ENCODE results near the gene MYBBP1A. TPM values are rescaled to one million over a fixed set of nuclear protein-coding genes. Genes with fewer than 3 reads are reported as not detected.

MYBBP1A gene
- polyA plus RNA-seq, 2 donors: 32.6 to 44.8 TPM

GRCh38 chr17:4548061-4548461 is 7.1 kb downstream of the MYBBP1A start:
- Histone ChIP-seq H3K27me3 (ENCODE audit: control insufficient read depth in 1 of 2, insufficient read depth in 2 of 2, low read length in 2 of 2) (no peaks in the 10 kb centered on the region), H3K36me3 (ENCODE audit: control insufficient read depth in 2 of 2, insufficient read depth in 2 of 2, low read length in 1 of 2) (peaks cover 27 to 75% of the 10 kb centered on the region in 2 donors)
- 89 to 93% methylated on average over 18 of the region's 18 CpGs for WGBS, 2 donors

GRCh38 chr17:4547118-4547906 is 7.9 kb downstream of the MYBBP1A start:
- no peaks in the 10 kb centered on the region for H3K27me3 ChIP-seq (ENCODE audit: control insufficient read depth in 1 of 2, insufficient read depth in 2 of 2, low read length in 2 of 2)
- H3K9me3 ChIP-seq (ENCODE audit: control insufficient read depth in 2 of 2, insufficient read depth in 1 of 2, low read depth in 1 of 2, low read length in 1 of 2): no peaks in the 10 kb centered on the region
- H3K4me1 ChIP-seq (ENCODE audit: control insufficient read depth in 2 of 2, insufficient read depth in 2 of 2, low read length in 1 of 2): no peaks in the 10 kb centered on the region
- peaks cover 25 to 78% of the 10 kb centered on the region in 2 donors for H3K36me3 ChIP-seq (ENCODE audit: control insufficient read depth in 2 of 2, insufficient read depth in 2 of 2, low read length in 1 of 2)
- no peak overlapping the region for H3K27ac ChIP-seq (ENCODE audit: low read depth in 2 of 2, low read length in 1 of 2)
- H3K4me3 ChIP-seq (ENCODE audit: low read depth in 1 of 2, low read length in 2 of 2): no peak overlapping the region
- 86 to 89% methylated on average over 17 of the region's 17 CpGs for WGBS, 2 donors

More at GRCh38 chr17:4548061-4548461, 7.1 kb downstream of the MYBBP1A start:
- H3K9me3 ChIP-seq (ENCODE audit: control insufficient read depth in 2 of 2, insufficient read depth in 1 of 2, low read depth in 1 of 2, low read length in 1 of 2): no peaks in the 10 kb centered on the region
- H3K4me3 ChIP-seq (ENCODE audit: low read depth in 1 of 2, low read length in 2 of 2): no peak overlapping the region
- H3K4me1 ChIP-seq (ENCODE audit: control insufficient read depth in 2 of 2, insufficient read depth in 2 of 2, low read length in 1 of 2): no peaks in the 10 kb centered on the region
- H3K27ac ChIP-seq (ENCODE audit: low read depth in 2 of 2, low read length in 1 of 2): no peak overlapping the region

- Histone ChIP-seq H3K27me3 (ENCODE audit: control insufficient read depth in 1 of 2, insufficient read depth in 2 of 2, low read length in 2 of 2) (no peaks in the 10 kb centered on the region), H3K4me3 (ENCODE audit: low read depth in 1 of 2, low read length in 2 of 2) (no peak overlapping the region), H3K9me3 (ENCODE audit: control insufficient read depth in 2 of 2, insufficient read depth in 1 of 2, low read depth in 1 of 2, low read length in 1 of 2) (no peaks in the 10 kb centered on the region), H3K36me3 (ENCODE audit: control insufficient read depth in 2 of 2, insufficient read depth in 2 of 2, low read length in 1 of 2) (peaks cover 21 to 79% of the 10 kb centered on the region in 2 donors), H3K27ac (ENCODE audit: low read depth in 2 of 2, low read length in 1 of 2) (no peak overlapping the region), H3K4me1 (ENCODE audit: control insufficient read depth in 2 of 2, insufficient read depth in 2 of 2, low read length in 1 of 2) (no peaks in the 10 kb centered on the region)
- 90 to 91% methylated on average over 32 of the region's 32 CpGs for WGBS, 2 donors
Observed at GRCh38 chr17:4545217-4545951, 9.8 kb downstream of the MYBBP1A start.

GRCh38 chr17:4544951-4545216 is 10.3 kb downstream of the MYBBP1A start:
- WGBS, 2 donors: 90 to 93% methylated on average over 17 to 18 of the region's 18 CpGs
- no peak overlapping the region for H3K27ac ChIP-seq (ENCODE audit: low read depth in 2 of 2, low read length in 1 of 2)
- peaks cover 20 to 79% of the 10 kb centered on the region in 2 donors for H3K36me3 ChIP-seq (ENCODE audit: control insufficient read depth in 2 of 2, insufficient read depth in 2 of 2, low read length in 1 of 2)
- no peak overlapping the region for H3K4me3 ChIP-seq (ENCODE audit: low read depth in 1 of 2, low read length in 2 of 2)
- no peaks in the 10 kb centered on the region for H3K27me3 ChIP-seq (ENCODE audit: control insufficient read depth in 1 of 2, insufficient read depth in 2 of 2, low read length in 2 of 2)
- no peaks in the 10 kb centered on the region for H3K4me1 ChIP-seq (ENCODE audit: control insufficient read depth in 2 of 2, insufficient read depth in 2 of 2, low read length in 1 of 2)
- no peaks in the 10 kb centered on the region for H3K9me3 ChIP-seq (ENCODE audit: control insufficient read depth in 2 of 2, insufficient read depth in 1 of 2, low read depth in 1 of 2, low read length in 1 of 2)

GRCh38 chr17:4544135-4544950 is 10.8 kb downstream of the MYBBP1A start:
- no peaks in the 10 kb centered on the region for H3K27me3 ChIP-seq (ENCODE audit: control insufficient read depth in 1 of 2, insufficient read depth in 2 of 2, low read length in 2 of 2)
- WGBS, 2 donors: 91% methylated on average over 31 to 37 of the region's 37 CpGs
- no peaks in the 10 kb centered on the region for H3K4me1 ChIP-seq (ENCODE audit: control insufficient read depth in 2 of 2, insufficient read depth in 2 of 2, low read length in 1 of 2)
- H3K4me3 ChIP-seq (ENCODE audit: low read depth in 1 of 2, low read length in 2 of 2): no peak overlapping the region
- H3K36me3 ChIP-seq (ENCODE audit: control insufficient read depth in 2 of 2, insufficient read depth in 2 of 2, low read length in 1 of 2): peaks cover 18 to 81% of the 10 kb centered on the region in 2 donors
- no peak overlapping the region for H3K27ac ChIP-seq (ENCODE audit: low read depth in 2 of 2, low read length in 1 of 2)
- H3K9me3 ChIP-seq (ENCODE audit: control insufficient read depth in 2 of 2, insufficient read depth in 1 of 2, low read depth in 1 of 2, low read length in 1 of 2): no peaks in the 10 kb centered on the region

GRCh38 chr17:4543557-4544026 is 11.6 kb downstream of the MYBBP1A start:
- Histone ChIP-seq H3K9me3 (ENCODE audit: control insufficient read depth in 2 of 2, insufficient read depth in 1 of 2, low read depth in 1 of 2, low read length in 1 of 2) (no peaks in the 10 kb centered on the region), H3K27me3 (ENCODE audit: control insufficient read depth in 1 of 2, insufficient read depth in 2 of 2, low read length in 2 of 2) (no peaks in the 10 kb centered on the region), H3K4me1 (ENCODE audit: control insufficient read depth in 2 of 2, insufficient read depth in 2 of 2, low read length in 1 of 2) (no peaks in the 10 kb centered on the region), H3K4me3 (ENCODE audit: low read depth in 1 of 2, low read length in 2 of 2) (no peak overlapping the region), H3K36me3 (ENCODE audit: control insufficient read depth in 2 of 2, insufficient read depth in 2 of 2, low read length in 1 of 2) (peaks cover 14 to 78% of the 10 kb centered on the region in 2 donors), H3K27ac (ENCODE audit: low read depth in 2 of 2, low read length in 1 of 2) (no peak overlapping the region)
- WGBS, 2 donors: 67 to 72% methylated on average over 19 of the region's 19 CpGs

- no peaks in the 10 kb centered on the region for H3K9me3 ChIP-seq (ENCODE audit: control insufficient read depth in 2 of 2, insufficient read depth in 1 of 2, low read depth in 1 of 2, low read length in 1 of 2)
- 89 to 91% methylated on average over 19 of the region's 19 CpGs for WGBS, 2 donors
- no peak overlapping the region for H3K4me3 ChIP-seq (ENCODE audit: low read depth in 1 of 2, low read length in 2 of 2)
- no peak overlapping the region for H3K27ac ChIP-seq (ENCODE audit: low read depth in 2 of 2, low read length in 1 of 2)
- no peaks in the 10 kb centered on the region for H3K27me3 ChIP-seq (ENCODE audit: control insufficient read depth in 1 of 2, insufficient read depth in 2 of 2, low read length in 2 of 2)
- peaks cover 0 to 2% of the 10 kb centered on the region in 2 donors for H3K4me1 ChIP-seq (ENCODE audit: control insufficient read depth in 2 of 2, insufficient read depth in 2 of 2, low read length in 1 of 2)
- peaks cover 9 to 76% of the 10 kb centered on the region in 2 donors for H3K36me3 ChIP-seq (ENCODE audit: control insufficient read depth in 2 of 2, insufficient read depth in 2 of 2, low read length in 1 of 2)
Observed at GRCh38 chr17:4542726-4543191, 12.4 kb downstream of the MYBBP1A start.

- Histone ChIP-seq H3K27ac (ENCODE audit: low read depth in 2 of 2, low read length in 1 of 2) (no peak overlapping the region), H3K36me3 (ENCODE audit: control insufficient read depth in 2 of 2, insufficient read depth in 2 of 2, low read length in 1 of 2) (peaks cover 9 to 72% of the 10 kb centered on the region in 2 donors), H3K4me1 (ENCODE audit: control insufficient read depth in 2 of 2, insufficient read depth in 2 of 2, low read length in 1 of 2) (peaks cover 3 to 8% of the 10 kb centered on the region in 2 donors), H3K4me3 (ENCODE audit: low read depth in 1 of 2, low read length in 2 of 2) (no peak overlapping the region), H3K9me3 (ENCODE audit: control insufficient read depth in 2 of 2, insufficient read depth in 1 of 2, low read depth in 1 of 2, low read length in 1 of 2) (no peaks in the 10 kb centered on the region), H3K27me3 (ENCODE audit: control insufficient read depth in 1 of 2, insufficient read depth in 2 of 2, low read length in 2 of 2) (no peaks in the 10 kb centered on the region)
- 90 to 93% methylated on average over 14 of the region's 14 CpGs for WGBS, 2 donors
Observed at GRCh38 chr17:4542003-4542725, 13.0 kb downstream of the MYBBP1A start.

All from esophagus (tissue), 2 donors.